Esophagus squamous epithelium (tissue), 5 donors: ENCODE measurements around the gene VWA5B2. TPM values are rescaled to one million over a fixed set of nuclear protein-coding genes. Genes with fewer than 3 reads are reported as not detected.

Experiments
- DNase-seq: peaks from one replicate; lab custom pipeline; 2025; lab: John Stamatoyannopoulos, UW
- H3K27ac ChIP-seq, 4 donors: fragments of 200-600 bp; sonication (generic); one replicate each; pipeline ENCODE4 v1.5.1; 2016 to 2019; ENCODE audit warnings: mild to moderate bottlenecking in 1 of 4
- H3K27me3 ChIP-seq, 4 donors: fragments of 200-600 bp; sonication (generic); 1 replicate in 3 of 4; 2 replicates in 1 of 4; pipeline versions ENCODE4 v1.5.1 to v1.6.0; 2017 to 2021; ENCODE audit warnings: antibody characterized with exemption in 1 of 4
- H3K36me3 ChIP-seq, 3 donors: fragments of 200-600 bp; sonication (generic); one replicate each; pipeline ENCODE4 v1.5.1; 2016 to 2019
- H3K4me1 ChIP-seq, 3 donors: fragments of 200-600 bp; sonication (generic); one replicate each; pipeline ENCODE4 v1.5.1; 2017 to 2019
- H3K4me3 ChIP-seq, 4 donors: fragments of 200-600 bp; sonication (generic); 1 replicate in 3 of 4; 2 replicates in 1 of 4; pipeline ENCODE4 v1.5.1; 2016 to 2019; ENCODE audit warnings: mild to moderate bottlenecking in 2 of 4, moderate library complexity in 1 of 4
- H3K9me3 ChIP-seq, 3 donors: fragments of 200-600 bp; sonication (generic); one replicate each; pipeline ENCODE4 v1.5.1; 2016 to 2019
- POLR2A ChIP-seq, 4 donors: fragments of 450-650 bp; IDR thresholded peaks; one replicate each; pipeline ENCODE4 v1.6.1; 2017; ENCODE audit warnings: antibody characterized with exemption in 4 of 4, mild to moderate bottlenecking in 4 of 4, moderate library complexity in 3 of 4
- WGBS, 2 donors: methylation state at CpG; one replicate each; pipeline ENCODE4 v1.1.5; 2018; 5-methylcytosine and 5-hydroxymethylcytosine counted together
- intact Hi-C: fragments of 100-400 bp; cut with DNase I; formaldehyde crosslinking; loops from one replicate; pipeline ENCODE4 v1.15.0; 2022
- total RNA-seq, 4 donors: library from RNA; depleted of rRNA; stranded (reverse); fragments of >200 nt; gene quantifications; one replicate each; pipeline ENCODE4 v1.1.0, GENCODE V29; 2016
- TF ChIP-seq, protein P1 (sequence below), 6 experiments: fragments of 450-650 bp in 4 of 6; fragments of 200-600 bp in 2 of 6; sonication (generic) in 2 of 6; IDR thresholded peaks; one replicate each; pipeline ENCODE4 v1.5.1; 2016 to 2019; ENCODE audit warnings: antibody characterized with exemption in 6 of 6, mild to moderate bottlenecking in 4 of 6, moderate library complexity in 4 of 6
- donor health status: DM: yes; HTN: yes; CAD: no.

The VWA5B2 gene
- under 1 TPM in 1 of 4 donors, not detected in 3; 0.22 TPM for total RNA-seq

DNA sequence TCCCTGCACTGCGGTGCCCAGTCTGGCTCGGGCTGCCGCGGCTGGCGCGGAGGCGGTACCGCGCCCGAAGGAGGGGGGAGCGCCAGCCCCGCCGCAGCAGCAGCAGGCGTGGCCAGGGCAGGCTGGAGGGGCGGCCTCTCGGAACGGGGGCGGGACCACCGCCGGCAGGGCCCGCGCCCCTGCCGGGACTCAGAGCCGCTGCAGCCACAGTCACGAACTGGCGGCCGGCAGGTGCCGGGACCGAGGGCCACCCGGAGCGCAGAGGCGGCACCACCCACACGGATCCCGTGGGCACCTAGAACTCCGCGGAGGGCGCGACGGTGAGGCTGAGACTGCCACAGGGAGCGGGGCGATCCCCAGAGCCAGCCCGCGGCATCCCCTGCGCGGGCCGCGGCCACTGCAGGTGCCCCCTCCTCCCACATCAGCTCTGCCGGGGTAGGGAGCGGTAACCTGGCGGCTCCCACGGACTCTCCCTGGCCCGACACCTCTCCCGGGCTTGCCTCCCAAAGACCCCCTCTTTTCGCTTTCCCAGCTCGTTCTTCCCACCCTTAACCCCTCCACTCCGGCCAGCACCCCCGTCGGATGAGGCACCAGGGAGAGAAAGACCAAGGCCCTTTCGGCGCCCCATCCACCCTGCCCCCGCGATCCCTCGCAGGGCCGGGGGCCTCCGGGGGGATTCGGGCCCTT, at the start of gene VWA5B2:
VWA5B2 (plus strand) TSS at position 192 of the 687 bp plus-strand sequence. CDS start 944 bp downstream, outside the sequence.
- peak within 1 kb of the TSS; percentile 27 to 67 (median 46) for H3K4me3 ChIP-seq
- peaks cover 12 to 98% (median 13%) of the 10 kb centered on the region in 4 donors for H3K27me3 ChIP-seq

DNA sequence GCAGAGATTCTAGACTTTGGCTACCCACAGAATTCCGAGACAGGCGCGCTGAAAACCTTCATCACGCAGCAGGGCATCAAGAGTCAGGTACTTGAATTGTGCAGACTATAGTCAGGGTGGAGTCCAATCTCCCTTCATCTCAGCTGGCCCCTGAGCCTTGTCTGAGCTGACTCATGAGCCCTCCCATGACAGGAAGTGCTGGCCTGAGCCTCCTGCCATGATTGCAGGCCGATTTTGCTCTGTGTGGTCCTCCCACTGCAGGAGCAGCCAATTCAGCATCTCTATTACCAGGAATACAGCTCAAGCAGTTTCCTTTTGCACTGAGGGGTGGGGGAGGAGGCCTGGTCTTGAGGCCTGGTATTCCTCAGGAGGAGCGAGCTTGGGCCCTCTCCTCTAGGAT, 49.2 kb upstream of the VWA5B2 start:
- Histone ChIP-seq H3K27ac (no peak overlapping the region), H3K36me3 (peaks cover 62 to 82% (median 70%) of the 10 kb centered on the region in 3 donors), H3K4me1 (peaks cover 36 to 44% (median 37%) of the 10 kb centered on the region in 3 donors), H3K4me3 (no peak overlapping the region), H3K27me3 (no peaks in the 10 kb centered on the region), H3K9me3 (no peaks in the 10 kb centered on the region)
- 80 to 90% methylated on average over 5 to 6 of the region's 6 CpGs for WGBS, 2 donors
- intact Hi-C loops: no loop called here
- DNase-seq: no peak
- TF ChIP-seq, protein P1, sequence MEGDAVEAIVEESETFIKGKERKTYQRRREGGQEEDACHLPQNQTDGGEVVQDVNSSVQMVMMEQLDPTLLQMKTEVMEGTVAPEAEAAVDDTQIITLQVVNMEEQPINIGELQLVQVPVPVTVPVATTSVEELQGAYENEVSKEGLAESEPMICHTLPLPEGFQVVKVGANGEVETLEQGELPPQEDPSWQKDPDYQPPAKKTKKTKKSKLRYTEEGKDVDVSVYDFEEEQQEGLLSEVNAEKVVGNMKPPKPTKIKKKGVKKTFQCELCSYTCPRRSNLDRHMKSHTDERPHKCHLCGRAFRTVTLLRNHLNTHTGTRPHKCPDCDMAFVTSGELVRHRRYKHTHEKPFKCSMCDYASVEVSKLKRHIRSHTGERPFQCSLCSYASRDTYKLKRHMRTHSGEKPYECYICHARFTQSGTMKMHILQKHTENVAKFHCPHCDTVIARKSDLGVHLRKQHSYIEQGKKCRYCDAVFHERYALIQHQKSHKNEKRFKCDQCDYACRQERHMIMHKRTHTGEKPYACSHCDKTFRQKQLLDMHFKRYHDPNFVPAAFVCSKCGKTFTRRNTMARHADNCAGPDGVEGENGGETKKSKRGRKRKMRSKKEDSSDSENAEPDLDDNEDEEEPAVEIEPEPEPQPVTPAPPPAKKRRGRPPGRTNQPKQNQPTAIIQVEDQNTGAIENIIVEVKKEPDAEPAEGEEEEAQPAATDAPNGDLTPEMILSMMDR (IDR thresholded peaks at IDR 0.05): no peak
- no peak for TF ChIP-seq POLR2A (IDR thresholded peaks at IDR 0.05)

More for the DNA sequence above, at the start of gene VWA5B2:
- Histone ChIP-seq H3K36me3 (no peaks in the 10 kb centered on the region), H3K9me3 (no peaks in the 10 kb centered on the region), H3K27ac (no peak within 1 kb of the TSS), H3K4me1 (peaks cover 9 to 35% (median 21%) of the 10 kb centered on the region in 3 donors)
- TF ChIP-seq, protein P1 (IDR thresholded peaks at IDR 0.05): peak in 4 of 6 experiments; percentile 23 to 44 (median 28)
- TF ChIP-seq POLR2A (IDR thresholded peaks at IDR 0.05): no peak
- intact Hi-C loops: no loop called here
- DNase-seq: no peak
- 3% methylated on average over 9 of the region's 66 CpGs; no CpG with 5 or more reads in 1 of the 2 donors for WGBS, 2 donors

DNA sequence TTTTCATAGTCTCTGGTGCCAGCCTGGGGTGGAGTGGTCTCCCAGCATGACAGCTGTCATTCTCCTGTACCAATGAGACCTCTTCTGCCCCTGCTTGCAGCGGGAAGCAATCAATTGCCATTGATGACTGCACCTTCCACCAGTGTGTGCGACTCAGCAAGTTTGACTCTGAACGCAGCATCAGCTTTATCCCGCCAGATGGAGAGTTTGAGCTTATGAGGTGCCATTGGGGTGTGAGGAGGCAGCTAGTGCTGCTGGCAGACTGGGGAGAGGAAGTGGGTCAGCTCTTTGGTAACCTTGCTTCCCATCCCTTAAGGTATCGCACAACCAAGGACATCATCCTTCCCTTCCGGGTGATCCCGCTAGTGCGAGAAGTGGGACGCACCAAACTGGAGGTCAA, 47.8 kb upstream of the VWA5B2 start:
- Histone ChIP-seq H3K36me3 (peaks cover 62 to 82% (median 70%) of the 10 kb centered on the region in 3 donors), H3K9me3 (no peaks in the 10 kb centered on the region), H3K27me3 (no peaks in the 10 kb centered on the region), H3K4me1 (peaks cover 28 to 38% (median 32%) of the 10 kb centered on the region in 3 donors), H3K4me3 (no peak overlapping the region), H3K27ac (no peak overlapping the region)
- no peak for TF ChIP-seq POLR2A (IDR thresholded peaks at IDR 0.05)
- TF ChIP-seq, protein P1 (IDR thresholded peaks at IDR 0.05): no peak
- 98% methylated on average over 5 of the region's 9 CpGs; no CpG with 5 or more reads in 1 of the 2 donors for WGBS, 2 donors
- no peak for DNase-seq
- intact Hi-C loops: no loop called here

DNA sequence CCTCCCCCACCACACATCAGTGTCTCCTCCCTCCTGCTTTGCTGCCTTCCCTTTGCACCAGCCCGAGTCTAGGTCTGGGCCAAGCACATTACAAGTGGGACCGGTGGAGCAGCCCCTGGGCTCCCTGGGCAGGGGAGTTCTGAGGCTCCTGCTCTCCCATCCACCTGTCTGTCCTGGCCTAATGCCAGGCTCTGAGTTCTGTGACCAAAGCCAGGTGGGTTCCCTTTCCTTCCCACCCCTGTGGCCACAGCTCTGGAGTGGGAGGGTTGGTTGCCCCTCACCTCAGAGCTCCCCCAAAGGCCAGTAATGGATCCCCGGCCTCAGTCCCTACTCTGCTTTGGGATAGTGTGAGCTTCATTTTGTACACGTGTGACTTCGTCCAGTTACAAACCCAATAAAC, 45.7 kb upstream of the VWA5B2 start:
- 71 to 94% methylated on average over 3 to 5 of the region's 5 CpGs for WGBS, 2 donors
- DNase-seq: no peak
- Histone ChIP-seq H3K36me3 (peaks cover 52 to 76% (median 63%) of the 10 kb centered on the region in 3 donors), H3K9me3 (no peaks in the 10 kb centered on the region), H3K27me3 (no peaks in the 10 kb centered on the region), H3K4me1 (peaks cover 19 to 38% (median 21%) of the 10 kb centered on the region in 3 donors), H3K4me3 (no peak overlapping the region), H3K27ac (no peak overlapping the region)
- TF ChIP-seq, protein P1 (IDR thresholded peaks at IDR 0.05): no peak
- no peak for TF ChIP-seq POLR2A (IDR thresholded peaks at IDR 0.05)
- intact Hi-C loops: no loop called here

DNA sequence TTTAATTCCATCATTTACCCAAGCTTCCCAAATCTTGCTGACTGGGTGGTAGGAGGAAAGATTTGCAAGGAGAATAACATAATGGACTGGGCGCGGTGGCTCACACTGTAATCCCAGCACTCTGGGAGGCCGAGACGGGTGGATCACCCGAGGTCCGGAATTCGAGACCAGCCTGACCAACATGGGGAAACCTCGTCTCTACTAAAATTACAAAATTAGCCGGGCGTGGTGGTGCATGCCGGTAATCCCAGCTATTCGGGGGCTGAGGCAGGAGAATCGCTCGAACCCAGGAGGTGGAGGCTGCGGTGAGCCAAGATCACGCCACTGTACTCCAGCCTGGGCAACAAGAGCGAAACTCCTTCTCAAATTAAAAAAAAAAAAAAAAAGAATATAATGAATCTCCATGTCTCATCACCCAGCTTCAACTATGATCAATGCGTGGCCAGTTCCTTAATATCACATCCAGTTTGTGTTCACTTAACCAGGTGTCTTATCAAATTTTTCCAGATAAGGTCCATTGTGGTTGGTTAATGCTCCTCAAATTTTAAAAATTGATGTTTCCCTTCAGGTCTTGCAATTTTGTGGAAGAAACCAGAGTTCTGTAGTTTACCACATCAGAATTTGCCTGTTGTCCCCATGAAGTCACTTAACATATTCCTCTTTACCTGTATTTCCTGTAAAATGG, 44.7 kb upstream of the VWA5B2 start:
- Histone ChIP-seq H3K27me3 (no peaks in the 10 kb centered on the region), H3K27ac (peak overlapping the region in 2 of 4 donors; percentile 91 to 93), H3K4me1 (peaks cover 16 to 38% (median 21%) of the 10 kb centered on the region in 3 donors), H3K9me3 (no peaks in the 10 kb centered on the region), H3K4me3 (no peak overlapping the region), H3K36me3 (peaks cover 42 to 76% (median 61%) of the 10 kb centered on the region in 3 donors)
- intact Hi-C loops: no loop called here
- DNase-seq: no peak
- TF ChIP-seq, protein P1 (IDR thresholded peaks at IDR 0.05): no peak
- 90 to 98% methylated on average over 6 to 13 of the region's 18 CpGs for WGBS, 2 donors
